GM12878 (cell line): ENCODE data around the gene FIBCD1.

Experiments
- CTCF ChIP-seq, 3 experiments: IDR thresholded peaks in 2 of 3; conservative IDR thresholded peaks in 1 of 3; 2 replicates each; pipeline ENCODE4 v1.5.1; 2011; ENCODE audit warnings: low read depth in 3 of 3, low read length in 3 of 3, mild to moderate bottlenecking in 3 of 3, control low read depth in 2 of 3, moderate library complexity in 2 of 3, inconsistent platforms in 1 of 3, mixed read lengths in 1 of 3; ENCODE audit not compliant: control insufficient read depth in 2 of 3, insufficient read depth in 1 of 3; ENCODE audit errors: extremely low read depth in 1 of 3
- GATAD2B ChIP-seq: fragments of 450-650 bp; conservative IDR thresholded peaks from 2 replicates; pipeline ENCODE4 v1.6.1; 2017; ENCODE audit warnings: low read depth, mild to moderate bottlenecking, moderate library complexity
- REST ChIP-seq: IDR thresholded peaks from 2 replicates; pipeline ENCODE4 v1.6.1; 2012; ENCODE audit warnings: mild to moderate bottlenecking, low read depth, low read length
- RUNX3 ChIP-seq: IDR thresholded peaks from 2 replicates; pipeline ENCODE4 v1.6.1; 2012; ENCODE audit warnings: low read length, inconsistent platforms
- USF2 ChIP-seq: IDR thresholded peaks from 2 replicates; pipeline ENCODE4 v1.6.1; 2011; ENCODE audit warnings: low read depth, low read length, improper control_type of control experiment, borderline replicate concordance
- TF ChIP-seq, protein P1 (sequence below): IDR thresholded peaks from 2 replicates; pipeline ENCODE4 v1.6.1; 2012; ENCODE audit warnings: low read length, inconsistent platforms

- TF ChIP-seq GATAD2B (no peak), USF2 (no peak), REST (no peak), RUNX3 (no peak), CTCF (IDR thresholded peaks at IDR 0.05 in 2 of 3, conservative IDR thresholded peaks at IDR 0.05 in 1 of 3; ENCODE audit: control insufficient read depth in 2 of 3, extremely low read depth in 1 of 3, insufficient read depth in 1 of 3, low read depth in 3 of 3, low read length in 3 of 3) (no peak)
- TF ChIP-seq, protein P1, sequence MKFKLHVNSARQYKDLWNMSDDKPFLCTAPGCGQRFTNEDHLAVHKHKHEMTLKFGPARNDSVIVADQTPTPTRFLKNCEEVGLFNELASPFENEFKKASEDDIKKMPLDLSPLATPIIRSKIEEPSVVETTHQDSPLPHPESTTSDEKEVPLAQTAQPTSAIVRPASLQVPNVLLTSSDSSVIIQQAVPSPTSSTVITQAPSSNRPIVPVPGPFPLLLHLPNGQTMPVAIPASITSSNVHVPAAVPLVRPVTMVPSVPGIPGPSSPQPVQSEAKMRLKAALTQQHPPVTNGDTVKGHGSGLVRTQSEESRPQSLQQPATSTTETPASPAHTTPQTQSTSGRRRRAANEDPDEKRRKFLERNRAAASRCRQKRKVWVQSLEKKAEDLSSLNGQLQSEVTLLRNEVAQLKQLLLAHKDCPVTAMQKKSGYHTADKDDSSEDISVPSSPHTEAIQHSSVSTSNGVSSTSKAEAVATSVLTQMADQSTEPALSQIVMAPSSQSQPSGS: no peak
Observed at GRCh38 chr9:130895038-130895437, 44.0 kb downstream of the FIBCD1 start.
